ENCODE measurements around the gene SRM. TPM values are rescaled to one million over a fixed set of nuclear protein-coding genes. Genes with fewer than 3 reads are reported as not detected.

Gene SRM
- total and polyA plus RNA-seq, 4 donors, result 8.6 to 59.1 (median 24.3) TPM

DNA sequence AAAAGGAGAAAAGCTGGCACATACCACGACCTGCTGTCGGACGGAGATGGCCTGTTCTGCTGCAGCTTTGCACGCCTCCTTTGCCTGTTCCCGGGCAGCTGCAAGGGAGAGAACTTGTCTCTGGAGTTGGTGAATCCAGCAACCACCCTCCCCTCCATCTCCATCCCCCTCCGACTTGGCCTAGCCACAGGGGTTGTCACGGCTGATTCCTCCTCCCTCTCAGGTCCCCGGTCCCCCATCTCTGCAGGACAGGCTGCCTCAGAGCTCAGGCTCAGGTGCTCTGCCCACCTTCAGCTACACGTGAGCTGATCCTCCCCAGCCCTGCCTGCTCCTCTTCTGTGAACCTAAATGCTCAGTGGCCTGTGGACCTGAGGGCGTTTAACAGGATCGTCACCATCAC lies 11.1 kb upstream of the SRM start:
- Histone ChIP-seq H3K27ac (ENCODE audit: low read depth in 1 of 2, low read length in 2 of 2) (no peak overlapping the region), H3K9ac (ENCODE audit: low read depth in 1 of 2, low read length in 2 of 2) (no peak overlapping the region), H3K9me3 (ENCODE audit: control insufficient read depth in 4 of 4, low read length in 3 of 4) (no peaks in the 10 kb centered on the region), H3K27me3 (ENCODE audit: control insufficient read depth in 4 of 4, insufficient read depth in 4 of 4, low read length in 3 of 4) (no peaks in the 10 kb centered on the region), H3K36me3 (ENCODE audit: control insufficient read depth in 4 of 4, insufficient read depth in 3 of 4, low read depth in 1 of 4, low read length in 3 of 4) (peaks cover 21 to 81% (median 49%) of the 10 kb centered on the region in 4 donors), H3K4me1 (ENCODE audit: control insufficient read depth in 4 of 4, insufficient read depth in 4 of 4, low read length in 3 of 4) (no peaks in the 10 kb centered on the region), H3K4me3 (ENCODE audit: low read depth in 1 of 3, low read length in 3 of 3) (no peak overlapping the region)
- WGBS, result 91% methylated on average over 11 of the region's 11 CpGs
- DNase-seq (ENCODE audit: low spot score), result no peak
- no peak for TF ChIP-seq FOXA2 (IDR thresholded peaks at IDR 0.05)
- TF ChIP-seq, protein P1, sequence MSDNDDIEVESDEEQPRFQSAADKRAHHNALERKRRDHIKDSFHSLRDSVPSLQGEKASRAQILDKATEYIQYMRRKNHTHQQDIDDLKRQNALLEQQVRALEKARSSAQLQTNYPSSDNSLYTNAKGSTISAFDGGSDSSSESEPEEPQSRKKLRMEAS (IDR thresholded peaks at IDR 0.05), result no peak
- TF ChIP-seq, protein P2, sequence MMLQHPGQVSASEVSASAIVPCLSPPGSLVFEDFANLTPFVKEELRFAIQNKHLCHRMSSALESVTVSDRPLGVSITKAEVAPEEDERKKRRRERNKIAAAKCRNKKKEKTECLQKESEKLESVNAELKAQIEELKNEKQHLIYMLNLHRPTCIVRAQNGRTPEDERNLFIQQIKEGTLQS (IDR thresholded peaks at IDR 0.05), result no peak
- no peak for TF ChIP-seq YY1 (IDR thresholded peaks at IDR 0.05)
- TF ChIP-seq, protein P3, sequence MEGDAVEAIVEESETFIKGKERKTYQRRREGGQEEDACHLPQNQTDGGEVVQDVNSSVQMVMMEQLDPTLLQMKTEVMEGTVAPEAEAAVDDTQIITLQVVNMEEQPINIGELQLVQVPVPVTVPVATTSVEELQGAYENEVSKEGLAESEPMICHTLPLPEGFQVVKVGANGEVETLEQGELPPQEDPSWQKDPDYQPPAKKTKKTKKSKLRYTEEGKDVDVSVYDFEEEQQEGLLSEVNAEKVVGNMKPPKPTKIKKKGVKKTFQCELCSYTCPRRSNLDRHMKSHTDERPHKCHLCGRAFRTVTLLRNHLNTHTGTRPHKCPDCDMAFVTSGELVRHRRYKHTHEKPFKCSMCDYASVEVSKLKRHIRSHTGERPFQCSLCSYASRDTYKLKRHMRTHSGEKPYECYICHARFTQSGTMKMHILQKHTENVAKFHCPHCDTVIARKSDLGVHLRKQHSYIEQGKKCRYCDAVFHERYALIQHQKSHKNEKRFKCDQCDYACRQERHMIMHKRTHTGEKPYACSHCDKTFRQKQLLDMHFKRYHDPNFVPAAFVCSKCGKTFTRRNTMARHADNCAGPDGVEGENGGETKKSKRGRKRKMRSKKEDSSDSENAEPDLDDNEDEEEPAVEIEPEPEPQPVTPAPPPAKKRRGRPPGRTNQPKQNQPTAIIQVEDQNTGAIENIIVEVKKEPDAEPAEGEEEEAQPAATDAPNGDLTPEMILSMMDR (IDR thresholded peaks at IDR 0.05; ENCODE audit: low read depth, low read length, missing input control), result no peak
- no peak for TF ChIP-seq GABPA (IDR thresholded peaks at IDR 0.05 in 1 of 2, conservative IDR thresholded peaks at IDR 0.05 in 1 of 2)
- TF ChIP-seq, protein P4, sequence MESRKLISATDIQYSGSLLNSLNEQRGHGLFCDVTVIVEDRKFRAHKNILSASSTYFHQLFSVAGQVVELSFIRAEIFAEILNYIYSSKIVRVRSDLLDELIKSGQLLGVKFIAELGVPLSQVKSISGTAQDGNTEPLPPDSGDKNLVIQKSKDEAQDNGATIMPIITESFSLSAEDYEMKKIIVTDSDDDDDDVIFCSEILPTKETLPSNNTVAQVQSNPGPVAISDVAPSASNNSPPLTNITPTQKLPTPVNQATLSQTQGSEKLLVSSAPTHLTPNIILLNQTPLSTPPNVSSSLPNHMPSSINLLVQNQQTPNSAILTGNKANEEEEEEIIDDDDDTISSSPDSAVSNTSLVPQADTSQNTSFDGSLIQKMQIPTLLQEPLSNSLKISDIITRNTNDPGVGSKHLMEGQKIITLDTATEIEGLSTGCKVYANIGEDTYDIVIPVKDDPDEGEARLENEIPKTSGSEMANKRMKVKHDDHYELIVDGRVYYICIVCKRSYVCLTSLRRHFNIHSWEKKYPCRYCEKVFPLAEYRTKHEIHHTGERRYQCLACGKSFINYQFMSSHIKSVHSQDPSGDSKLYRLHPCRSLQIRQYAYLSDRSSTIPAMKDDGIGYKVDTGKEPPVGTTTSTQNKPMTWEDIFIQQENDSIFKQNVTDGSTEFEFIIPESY (IDR thresholded peaks at IDR 0.05), result no peak
- TF ChIP-seq FOXA1 (IDR thresholded peaks at IDR 0.05), result no peak
- TF ChIP-seq TAF1 (conservative IDR thresholded peaks at IDR 0.05), result no peak
- TF ChIP-seq RXRA (IDR thresholded peaks at IDR 0.05), result no peak
- no peak for TF ChIP-seq SP1 (IDR thresholded peaks at IDR 0.05)

GRCh38 chr1:11068600-11069473 lies 9.0 kb upstream of the SRM start:
- H3K4me3 ChIP-seq (ENCODE audit: low read depth in 1 of 3, low read length in 3 of 3), result no peak overlapping the region
- DNase-seq (ENCODE audit: low spot score), result no peak

More at GRCh38 chr1:11068600-11069473, 9.0 kb upstream of the SRM start:
- H3K27me3 ChIP-seq (ENCODE audit: control insufficient read depth in 4 of 4, insufficient read depth in 4 of 4, low read length in 3 of 4), result no peaks in the 10 kb centered on the region
- TF ChIP-seq HNF4A (conservative IDR thresholded peaks at IDR 0.05) (no peak), EGR1 (IDR thresholded peaks at IDR 0.05; ENCODE audit: low read depth in 2 of 2) (no peak), YY1 (IDR thresholded peaks at IDR 0.05) (no peak), SP1 (IDR thresholded peaks at IDR 0.05) (no peak)
- TF ChIP-seq, protein P3 (IDR thresholded peaks at IDR 0.05; ENCODE audit: low read depth, low read length, missing input control), result no peak
- no peak overlapping the region for H3K9ac ChIP-seq (ENCODE audit: low read depth in 1 of 2, low read length in 2 of 2)
- WGBS, result 92% methylated on average over 17 of the region's 17 CpGs
- H3K4me1 ChIP-seq (ENCODE audit: control insufficient read depth in 4 of 4, insufficient read depth in 4 of 4, low read length in 3 of 4), result no peaks in the 10 kb centered on the region
- no peak overlapping the region for H3K27ac ChIP-seq (ENCODE audit: low read depth in 1 of 2, low read length in 2 of 2)
- no peaks in the 10 kb centered on the region for H3K9me3 ChIP-seq (ENCODE audit: control insufficient read depth in 4 of 4, low read length in 3 of 4)
- H3K36me3 ChIP-seq (ENCODE audit: control insufficient read depth in 4 of 4, insufficient read depth in 3 of 4, low read depth in 1 of 4, low read length in 3 of 4), result peaks cover 17 to 74% (median 46%) of the 10 kb centered on the region in 4 donors

All from liver (tissue), 9 donors.